GM18858 (cell line): ENCODE data around the gene ELL.

ENCODE experiments used
- ATAC-seq: cut with Tn5 transposase; IDR thresholded peaks from one replicate; pipeline ENCODE4 v1.9.1; 2021; ENCODE audit not compliant: unreplicated experiment

The ELL gene

DNA sequence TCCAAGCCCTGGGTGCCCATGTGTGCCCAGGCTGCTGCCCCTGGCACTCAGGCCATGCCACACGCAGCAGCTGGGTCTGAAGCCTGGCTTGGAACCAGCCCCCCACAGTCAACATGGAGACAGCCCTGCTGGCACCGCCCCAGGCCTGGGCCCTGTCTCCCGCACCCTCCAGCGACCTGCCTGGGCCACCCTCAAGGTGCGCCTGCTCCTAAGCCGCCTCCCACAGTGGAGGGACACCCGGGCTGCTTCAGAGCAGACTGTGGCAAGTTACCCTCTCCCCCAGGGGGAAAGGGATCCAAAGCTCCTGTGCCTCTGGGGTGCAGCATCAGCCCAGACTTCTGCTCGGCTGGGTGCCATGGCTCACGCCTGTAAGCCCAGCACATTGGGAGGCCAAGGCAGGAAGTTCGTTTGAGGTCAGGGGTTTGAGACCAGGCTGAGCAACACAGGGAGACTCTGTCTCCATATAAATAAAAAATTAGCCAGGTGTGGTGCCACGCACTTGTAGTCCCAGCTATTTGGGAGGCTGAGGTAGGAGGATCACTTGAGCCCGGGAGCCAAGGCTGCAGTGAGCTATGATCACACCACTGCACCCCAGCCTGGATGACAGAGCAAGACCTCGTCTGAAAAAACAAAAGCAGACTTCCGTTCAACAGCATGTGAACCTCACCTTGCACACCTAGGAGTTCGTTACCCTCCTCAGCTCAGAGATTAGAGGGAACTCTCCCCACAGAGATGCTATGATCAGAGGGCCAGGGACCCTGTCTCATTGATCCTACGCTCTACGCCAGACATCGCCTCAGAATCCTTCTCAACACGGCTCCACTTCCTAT is 15.6 kb downstream of the ELL start:
- no peak for ATAC-seq

GRCh38 chr19:18504886-18505610 is 16.8 kb downstream of the ELL start:
- no peak for ATAC-seq

DNA sequence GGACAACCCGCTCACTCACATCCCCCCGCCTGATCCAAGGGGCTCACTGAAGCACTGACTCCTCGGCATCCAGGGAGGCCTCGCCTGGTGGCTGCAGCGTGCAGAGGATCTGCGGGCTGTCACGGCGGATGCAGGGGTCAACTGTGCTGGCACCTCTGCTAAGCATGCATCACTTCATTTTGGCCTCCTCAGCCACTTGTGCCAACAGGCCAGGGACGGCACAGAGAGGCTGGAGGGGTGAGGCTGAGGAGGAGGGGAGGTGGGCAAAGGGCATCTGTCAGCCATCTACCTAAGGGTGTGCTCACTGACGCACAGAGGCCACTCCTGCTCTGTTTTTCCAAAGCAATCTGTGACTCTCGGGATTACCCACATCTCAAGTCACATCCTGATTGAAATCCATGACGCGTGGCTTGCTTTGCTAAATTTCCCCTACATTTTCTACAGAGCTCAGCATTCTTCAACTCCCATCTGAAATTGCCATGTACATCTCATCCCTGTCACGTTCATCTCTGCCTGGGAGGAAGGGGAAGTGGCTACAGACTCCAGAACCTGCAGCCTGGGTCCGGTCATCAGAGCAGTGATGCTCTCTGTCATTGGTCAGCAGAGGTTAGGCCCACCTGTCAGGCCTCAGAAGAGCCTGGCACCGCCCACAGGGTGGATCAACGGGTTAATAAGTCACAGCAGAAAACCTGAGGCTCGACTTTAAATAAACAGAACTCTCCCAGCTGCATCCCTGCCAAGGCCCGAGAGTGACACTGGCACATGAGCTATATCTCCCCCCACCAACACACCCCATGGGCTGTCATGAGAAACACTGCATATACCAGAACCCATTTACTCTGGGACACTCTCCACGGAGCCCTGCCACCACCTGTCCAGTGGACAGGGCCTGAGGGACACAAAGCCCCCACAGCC is 17.6 kb downstream of the ELL start:
- ATAC-seq = no peak

- no peak for ATAC-seq
Measured at GRCh38 chr19:18503337-18503970, 18.4 kb downstream of the ELL start.

DNA sequence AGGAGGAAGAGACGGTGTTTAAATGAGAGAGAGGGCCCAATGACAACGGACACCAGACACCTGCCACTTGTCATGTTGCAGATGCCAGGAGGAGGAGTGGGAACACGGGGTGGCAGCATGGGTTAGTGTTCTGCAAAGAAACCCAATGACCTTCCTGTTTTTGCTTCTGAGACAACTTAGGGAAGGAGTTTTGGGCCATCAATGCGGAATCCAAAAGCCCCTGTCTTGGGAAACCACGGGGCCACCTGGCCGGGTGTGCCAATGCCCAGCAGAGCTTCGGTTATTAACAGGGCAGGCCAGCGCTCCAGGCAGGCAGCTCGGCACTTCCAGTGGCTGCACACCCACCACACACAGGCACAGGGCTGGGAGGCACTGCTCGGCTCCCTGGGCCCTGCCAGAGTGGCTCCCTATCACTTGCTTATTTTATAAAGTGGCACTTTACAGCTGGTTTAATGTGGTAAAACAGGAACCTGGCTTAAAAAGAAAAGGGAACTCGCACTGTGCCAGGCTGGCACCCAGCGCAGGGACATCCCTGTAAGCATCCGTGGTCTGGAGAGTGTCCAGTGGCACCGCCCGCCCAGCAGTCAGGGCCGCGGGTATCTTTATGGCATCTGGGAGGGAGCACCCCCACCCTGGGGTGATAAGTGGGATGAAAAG is 19.1 kb downstream of the ELL start:
- no peak for ATAC-seq

GRCh38 chr19:18502246-18502637 is 19.6 kb downstream of the ELL start:
- ATAC-seq = no peak

DNA sequence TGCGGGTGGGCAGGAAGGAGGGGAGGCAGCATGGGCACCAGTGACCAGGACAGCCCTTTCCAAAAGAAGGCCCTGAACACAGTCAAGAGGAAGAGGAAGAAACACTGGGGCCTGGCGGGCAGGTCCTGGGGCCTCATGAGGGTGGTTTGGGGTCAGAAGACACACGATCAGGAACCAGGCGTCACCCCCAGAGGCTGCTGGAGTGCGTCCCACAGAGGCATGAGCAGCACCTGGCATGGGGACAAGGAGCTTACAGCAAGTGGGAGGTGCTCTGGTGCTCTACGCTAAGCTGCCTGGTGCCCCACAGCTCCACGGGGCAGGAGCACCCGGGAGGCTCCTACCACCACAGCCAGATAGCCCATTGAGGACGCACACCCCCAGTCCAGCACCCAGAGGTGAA is 20.0 kb downstream of the ELL start:
- ATAC-seq = no peak

GRCh38 chr19:18501351-18501750 is 20.5 kb downstream of the ELL start:
- no peak for ATAC-seq

GRCh38 chr19:18500799-18501198 is 21.1 kb downstream of the ELL start:
- ATAC-seq = no peak

DNA sequence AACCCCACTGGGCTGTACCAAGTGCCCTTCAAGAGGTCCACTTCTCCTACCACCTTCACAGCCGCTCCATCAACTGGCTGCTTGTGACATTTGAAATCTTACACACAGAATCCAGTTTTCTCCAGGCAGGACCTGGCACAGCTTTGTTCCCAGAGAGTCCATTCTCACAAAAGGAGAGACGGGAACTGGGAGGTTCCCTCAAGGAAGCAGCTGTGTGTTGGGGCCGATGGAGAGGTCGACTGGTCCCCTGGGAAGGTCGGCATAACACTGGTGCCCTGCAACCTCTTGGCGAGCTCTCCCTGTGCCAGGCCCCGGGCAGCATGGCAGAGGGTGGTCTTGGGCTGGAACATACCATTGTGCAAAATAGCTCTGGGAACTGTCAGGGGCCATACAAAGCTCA is 21.5 kb downstream of the ELL start:
- no peak for ATAC-seq

DNA sequence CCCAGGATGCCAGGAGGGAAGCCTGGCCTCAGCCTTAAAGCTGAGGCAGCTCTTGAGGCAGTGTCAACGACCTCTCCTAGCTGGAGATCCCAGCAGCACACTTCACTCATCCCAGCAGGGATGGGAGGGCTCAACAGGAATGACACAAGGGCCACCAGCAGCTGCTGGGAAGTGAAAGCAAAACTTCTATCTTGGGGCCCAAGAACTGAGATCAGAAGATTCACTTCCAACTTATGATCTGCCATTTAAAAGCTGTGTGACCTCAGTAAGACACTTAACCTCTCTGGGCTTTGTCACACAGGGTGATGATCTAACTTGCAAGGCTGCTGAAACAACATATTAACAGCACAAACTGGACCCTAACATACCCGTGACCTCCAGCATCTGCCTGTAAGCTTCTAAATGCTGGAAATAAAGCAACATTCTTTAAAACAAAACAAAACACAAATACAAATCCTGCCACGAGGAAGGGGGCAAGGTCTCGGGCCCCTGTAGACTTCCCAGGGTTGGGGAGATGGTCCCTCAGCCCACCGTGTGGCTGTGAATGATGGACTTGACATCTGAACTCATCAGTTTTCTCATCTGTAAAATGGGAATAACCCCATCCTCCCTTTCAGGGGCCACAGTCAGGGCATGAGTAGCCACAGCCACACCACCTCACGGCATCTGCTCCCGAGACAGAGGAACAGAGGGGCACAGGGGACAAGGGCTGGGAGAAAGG is 22.7 kb downstream of the ELL start:
- no peak for ATAC-seq

DNA sequence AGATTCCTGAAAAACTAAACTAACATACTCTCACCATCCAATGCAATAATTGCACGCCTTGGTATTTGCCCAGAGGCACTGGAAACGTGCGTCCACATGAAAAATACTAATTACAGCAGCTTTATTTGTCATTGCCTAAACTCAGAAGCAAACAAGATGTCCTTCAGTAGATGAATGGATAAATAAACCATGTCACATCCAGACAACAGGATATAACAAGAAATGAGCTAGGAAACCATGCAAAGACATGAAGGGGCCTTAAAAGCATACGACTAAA is 25.0 kb downstream of the ELL start:
- ATAC-seq = no peak

- ATAC-seq = peak; percentile 51
Measured at GRCh38 chr19:18496167-18496979, 25.5 kb downstream of the ELL start.

GRCh38 chr19:18495204-18495911 is 26.5 kb downstream of the ELL start:
- no peak for ATAC-seq

DNA sequence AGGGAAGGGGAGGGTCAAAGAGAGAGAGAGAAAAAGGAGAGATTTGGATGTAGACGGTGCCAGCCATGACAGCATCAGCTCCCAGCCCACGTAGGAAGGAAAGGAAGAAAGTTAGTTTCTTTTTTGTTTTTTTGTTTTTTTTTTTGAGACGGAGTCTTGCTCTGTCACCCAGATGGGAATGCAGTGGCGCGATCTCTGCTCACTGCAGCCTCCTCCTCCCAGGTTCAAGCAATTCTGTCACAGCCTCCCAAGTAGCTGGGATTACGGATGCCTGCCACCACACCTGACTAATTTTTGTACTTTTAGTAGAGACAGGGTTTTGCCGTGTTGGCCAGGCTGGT is 27.6 kb downstream of the ELL start:
- no peak for ATAC-seq

DNA sequence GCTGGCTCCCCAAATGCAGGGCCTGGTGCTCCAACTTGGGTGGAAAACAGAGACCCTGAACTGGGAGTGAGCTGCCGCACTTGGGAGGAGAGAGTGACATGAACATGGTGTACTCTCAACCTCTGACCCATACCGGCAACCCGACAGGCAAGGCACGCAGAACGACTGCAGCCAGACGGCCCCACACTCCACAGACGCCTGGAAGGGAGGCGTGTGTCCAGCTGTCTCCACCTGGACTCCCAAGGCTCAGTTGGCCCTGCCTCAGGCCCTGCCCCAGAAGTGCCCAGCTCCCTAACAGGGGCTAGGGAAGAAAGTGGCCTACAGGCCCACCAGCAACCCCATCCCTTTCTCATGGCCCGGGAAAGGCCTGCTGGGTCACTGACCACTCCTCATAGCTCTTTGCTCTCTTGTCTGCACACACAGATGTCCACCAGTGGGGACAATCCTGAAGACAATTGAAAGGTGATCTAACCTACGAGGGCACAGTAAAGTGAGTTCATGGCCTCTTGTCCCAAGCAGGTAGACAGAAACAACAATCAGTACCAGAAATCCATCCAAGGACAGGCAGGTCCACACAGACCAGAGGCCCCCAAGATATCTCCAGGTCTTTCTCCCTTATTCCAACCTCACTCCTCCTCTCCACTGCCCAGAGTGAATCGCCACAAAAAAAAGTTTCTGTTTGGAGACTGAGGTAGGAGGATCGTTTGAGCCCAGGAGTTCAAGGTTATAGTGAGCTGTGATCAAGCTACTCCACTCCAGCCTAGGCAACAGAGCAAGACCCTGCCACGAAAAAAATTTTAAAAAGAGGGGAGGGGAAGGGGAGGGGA is 28.2 kb downstream of the ELL start:
- ATAC-seq = no peak

DNA sequence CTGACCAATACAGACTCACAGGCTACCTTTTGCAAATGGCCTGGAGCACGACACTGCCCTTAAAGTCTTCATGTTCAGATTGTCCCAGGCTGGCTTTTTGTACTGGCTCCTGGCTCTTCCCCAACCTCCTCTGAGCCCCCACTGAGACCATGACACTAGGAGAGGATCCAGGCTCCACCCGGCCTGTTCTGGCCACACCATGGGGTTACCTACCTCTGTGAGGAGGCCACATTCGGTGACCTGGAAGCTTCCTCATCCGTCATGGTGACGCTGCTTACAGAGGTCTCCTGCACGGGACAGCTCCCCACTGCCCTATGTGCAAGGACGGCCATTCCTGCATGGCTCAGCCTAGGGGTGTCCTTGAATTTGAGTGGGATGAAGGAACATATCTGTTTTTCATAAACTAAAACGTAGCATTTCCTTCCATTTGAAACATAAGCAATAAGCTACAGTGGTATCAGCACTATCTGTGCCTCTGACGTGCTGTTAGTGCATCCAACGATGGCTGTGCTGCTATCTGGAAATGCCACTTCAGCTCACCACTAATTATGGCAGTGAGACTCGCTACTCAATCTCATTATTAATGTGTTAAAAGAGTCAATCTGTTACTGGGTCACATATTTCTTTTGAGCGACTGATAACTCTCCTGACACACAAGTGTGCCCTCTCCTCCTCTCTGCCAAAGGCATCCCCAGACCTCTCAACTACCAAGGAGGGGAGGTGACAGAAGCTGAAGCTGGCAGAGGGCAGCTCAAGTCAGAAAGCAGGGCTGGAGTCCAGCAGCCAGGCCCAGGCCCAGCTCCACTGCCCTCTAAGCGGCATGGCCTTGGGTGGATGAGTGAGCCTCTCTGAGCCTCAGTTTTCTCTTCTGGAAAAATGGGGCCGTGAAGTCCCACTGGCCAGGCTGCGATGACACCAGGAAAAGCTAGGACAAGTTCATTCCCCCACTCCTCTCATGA is 29.6 kb downstream of the ELL start:
- ATAC-seq = no peak
